IPS-15b (cell line): ENCODE measurements around the gene GJB2.

ENCODE experiments used
- H3K27me3 ChIP-seq: one replicate; pipeline ENCODE4 v1.6.1; 2013; ENCODE audit warnings: low read length; ENCODE audit not compliant: control insufficient read depth, insufficient read depth
- H3K36me3 ChIP-seq: one replicate; pipeline ENCODE4 v1.6.1; 2013; ENCODE audit warnings: low read length; ENCODE audit not compliant: control insufficient read depth, insufficient read depth
- H3K4me1 ChIP-seq: one replicate; pipeline ENCODE4 v1.6.1; 2013; ENCODE audit warnings: mild to moderate bottlenecking, low read length; ENCODE audit not compliant: control insufficient read depth, insufficient read depth
- H3K4me3 ChIP-seq: one replicate; pipeline ENCODE4 v1.5.1; 2013; ENCODE audit warnings: low read depth, low read length
- H3K9ac ChIP-seq: one replicate; pipeline ENCODE4 v1.6.1; 2013; ENCODE audit warnings: low read depth, mild to moderate bottlenecking, low read length
- H3K9me3 ChIP-seq: one replicate; pipeline ENCODE4 v1.6.1; 2013; ENCODE audit warnings: mild to moderate bottlenecking, low read length; ENCODE audit not compliant: control insufficient read depth, insufficient read depth

The GJB2 gene

GRCh38 chr13:20217168-20217567, 24.4 kb upstream of the GJB2 start:
- no peaks in the 10 kb centered on the region for H3K9me3 ChIP-seq
- H3K4me1 ChIP-seq: no peaks in the 10 kb centered on the region
- no peaks in the 10 kb centered on the region for H3K36me3 ChIP-seq
- H3K27me3 ChIP-seq: no peaks in the 10 kb centered on the region
- no peak overlapping the region for H3K9ac ChIP-seq
- H3K4me3 ChIP-seq: no peak overlapping the region

- no peak overlapping the region for H3K4me3 ChIP-seq
- H3K27me3 ChIP-seq: no peaks in the 10 kb centered on the region
Observed at GRCh38 chr13:20209948-20210347, 17.2 kb upstream of the GJB2 start.

GRCh38 chr13:20206698-20207235, 14.0 kb upstream of the GJB2 start:
- Histone ChIP-seq H3K9me3 (no peaks in the 10 kb centered on the region), H3K4me1 (no peaks in the 10 kb centered on the region), H3K27me3 (no peaks in the 10 kb centered on the region), H3K9ac (no peak overlapping the region), H3K4me3 (no peak overlapping the region), H3K36me3 (no peaks in the 10 kb centered on the region)

More at GRCh38 chr13:20209948-20210347, 17.2 kb upstream of the GJB2 start:
- H3K36me3 ChIP-seq: no peaks in the 10 kb centered on the region
- H3K9me3 ChIP-seq: no peaks in the 10 kb centered on the region
- no peaks in the 10 kb centered on the region for H3K4me1 ChIP-seq
- H3K9ac ChIP-seq: no peak overlapping the region

GRCh38 chr13:20206065-20206697, 13.4 kb upstream of the GJB2 start:
- no peaks in the 10 kb centered on the region for H3K36me3 ChIP-seq
- no peaks in the 10 kb centered on the region for H3K27me3 ChIP-seq
- no peak overlapping the region for H3K9ac ChIP-seq
- H3K9me3 ChIP-seq: no peaks in the 10 kb centered on the region
- H3K4me1 ChIP-seq: no peaks in the 10 kb centered on the region
- no peak overlapping the region for H3K4me3 ChIP-seq

GRCh38 chr13:20198781-20199180, 6.0 kb upstream of the GJB2 start:
- H3K9me3 ChIP-seq: no peaks in the 10 kb centered on the region
- H3K36me3 ChIP-seq: no peaks in the 10 kb centered on the region
- H3K4me3 ChIP-seq: no peak overlapping the region
- H3K9ac ChIP-seq: no peak overlapping the region
- no peaks in the 10 kb centered on the region for H3K4me1 ChIP-seq
- peaks cover 46% of the 10 kb centered on the region for H3K27me3 ChIP-seq

GRCh38 chr13:20197361-20197834, 4.7 kb upstream of the GJB2 start:
- Histone ChIP-seq H3K4me1 (no peaks in the 10 kb centered on the region), H3K27me3 (peaks cover 53% of the 10 kb centered on the region), H3K9me3 (no peaks in the 10 kb centered on the region), H3K36me3 (no peaks in the 10 kb centered on the region), H3K4me3 (no peak overlapping the region), H3K9ac (no peak overlapping the region)

GRCh38 chr13:20195801-20196200, 3.1 kb upstream of the GJB2 start:
- Histone ChIP-seq H3K4me1 (peaks cover 2% of the 10 kb centered on the region), H3K9ac (no peak overlapping the region), H3K27me3 (peaks cover 68% of the 10 kb centered on the region), H3K9me3 (no peaks in the 10 kb centered on the region), H3K4me3 (no peak overlapping the region), H3K36me3 (no peaks in the 10 kb centered on the region)

GRCh38 chr13:20193907-20194631, 1.3 kb upstream of the GJB2 start:
- H3K4me1 ChIP-seq: peaks cover 2% of the 10 kb centered on the region
- no peaks in the 10 kb centered on the region for H3K36me3 ChIP-seq
- H3K27me3 ChIP-seq: peaks cover 86% of the 10 kb centered on the region
- no peak overlapping the region for H3K9ac ChIP-seq
- peak overlapping the region; percentile 58 for H3K4me3 ChIP-seq
- no peaks in the 10 kb centered on the region for H3K9me3 ChIP-seq

GRCh38 chr13:20193162-20193906, 596 bp upstream of the GJB2 start:
- no peaks in the 10 kb centered on the region for H3K36me3 ChIP-seq
- H3K9ac ChIP-seq: no peak overlapping the region
- H3K9me3 ChIP-seq: no peaks in the 10 kb centered on the region
- peaks cover 91% of the 10 kb centered on the region for H3K27me3 ChIP-seq
- peaks cover 2% of the 10 kb centered on the region for H3K4me1 ChIP-seq
- peak overlapping the region; percentile 58 for H3K4me3 ChIP-seq

GRCh38 chr13:20192158-20192835, 441 bp downstream of the GJB2 start:
- Histone ChIP-seq H3K4me1 (peaks cover 2% of the 10 kb centered on the region), H3K27me3 (peaks cover 88% of the 10 kb centered on the region), H3K9ac (peak overlapping the region; percentile 37), H3K36me3 (no peaks in the 10 kb centered on the region), H3K4me3 (peak overlapping the region; percentile 58), H3K9me3 (no peaks in the 10 kb centered on the region)
